NB4 (cell line): ENCODE data around the gene MAU2.
A peak's percentile ranks its signal among the peaks of the same experiment; 100 is the strongest.
"Not testable (repeated sequence)": the region's sequence is repeated elsewhere in the genome, so short reads cannot be mapped to it uniquely, and the experiment has no call there.

ENCODE experiments used
- DNase-seq: peaks from one replicate; pipeline ENCODE4 v3.0.0; 2010; ENCODE audit warnings: low read depth
- H3K4me3 ChIP-seq: one replicate; pipeline ENCODE4 v1.5.1; 2011; ENCODE audit warnings: mild to moderate bottlenecking, low read depth, low read length, moderate library complexity
- MYC ChIP-seq: IDR thresholded peaks from 2 replicates; pipeline ENCODE4 v1.6.1; 2011; ENCODE audit warnings: low read depth, low read length
- POLR2A ChIP-seq: IDR thresholded peaks from 2 replicates; pipeline ENCODE4 v1.6.1; 2011; ENCODE audit warnings: mild to moderate bottlenecking; ENCODE audit not compliant: insufficient read length; ENCODE audit errors: extremely low read depth
- TF ChIP-seq, protein P1 (sequence below): IDR thresholded peaks from one replicate; pipeline ENCODE4 v1.5.1; 2012; ENCODE audit warnings: low read depth, low read length
- TF ChIP-seq, protein P2 (sequence below): IDR thresholded peaks from 2 replicates; pipeline ENCODE4 v1.6.1; 2011; ENCODE audit warnings: low read depth, low read length

The MAU2 gene

DNA sequence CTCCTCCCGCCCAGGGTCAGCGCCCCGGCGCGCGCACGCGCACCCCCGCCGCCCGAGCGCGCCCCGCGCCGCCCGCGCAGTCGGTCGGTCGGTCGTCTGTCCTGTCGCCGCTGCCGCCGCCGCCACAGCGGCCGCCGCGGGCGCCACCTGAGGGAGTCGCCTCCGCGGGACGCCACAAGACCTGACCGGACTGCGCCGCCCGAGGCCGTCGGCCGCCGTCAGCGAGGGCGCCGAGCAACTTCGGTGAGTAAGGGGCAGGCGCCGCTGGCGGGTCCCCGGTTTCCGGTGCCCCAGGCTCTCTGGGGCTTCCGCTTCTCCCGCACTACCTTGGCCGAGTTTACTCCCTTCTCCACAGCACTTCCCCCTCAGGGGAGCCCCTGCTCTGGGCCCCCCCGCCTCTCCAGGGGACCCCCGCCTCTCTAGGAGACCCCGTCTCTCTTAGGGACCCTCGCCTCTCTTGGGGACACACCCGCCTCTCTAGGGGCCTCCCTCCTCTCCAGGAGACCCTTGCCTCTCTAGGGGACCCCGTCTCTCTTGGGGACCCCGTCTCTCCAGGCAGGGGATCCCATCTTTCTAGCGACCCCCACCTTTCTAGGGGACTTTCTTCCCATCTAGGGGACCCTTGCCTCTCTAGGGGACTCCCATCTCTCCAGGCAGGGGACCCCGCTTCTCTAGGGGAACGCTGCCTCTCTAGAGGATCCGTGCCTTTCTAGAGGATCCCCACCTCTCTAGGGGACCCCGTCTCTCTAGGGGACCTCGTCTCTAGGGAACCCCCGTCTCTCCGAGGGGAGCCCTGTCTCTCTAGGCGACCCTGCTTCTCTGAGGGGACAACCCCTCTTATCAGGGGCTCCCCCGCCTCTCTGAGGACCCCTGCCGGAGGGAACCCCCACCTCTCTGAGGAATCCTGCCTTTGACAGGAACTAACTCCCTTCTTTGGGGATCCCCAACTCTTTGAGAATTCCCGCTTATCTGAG is 65.6 kb downstream of the MAU2 start:
- peak; percentile 83 for DNase-seq
- H3K4me3 ChIP-seq, result peak overlapping the region; percentile 76
- TF ChIP-seq, protein P1, sequence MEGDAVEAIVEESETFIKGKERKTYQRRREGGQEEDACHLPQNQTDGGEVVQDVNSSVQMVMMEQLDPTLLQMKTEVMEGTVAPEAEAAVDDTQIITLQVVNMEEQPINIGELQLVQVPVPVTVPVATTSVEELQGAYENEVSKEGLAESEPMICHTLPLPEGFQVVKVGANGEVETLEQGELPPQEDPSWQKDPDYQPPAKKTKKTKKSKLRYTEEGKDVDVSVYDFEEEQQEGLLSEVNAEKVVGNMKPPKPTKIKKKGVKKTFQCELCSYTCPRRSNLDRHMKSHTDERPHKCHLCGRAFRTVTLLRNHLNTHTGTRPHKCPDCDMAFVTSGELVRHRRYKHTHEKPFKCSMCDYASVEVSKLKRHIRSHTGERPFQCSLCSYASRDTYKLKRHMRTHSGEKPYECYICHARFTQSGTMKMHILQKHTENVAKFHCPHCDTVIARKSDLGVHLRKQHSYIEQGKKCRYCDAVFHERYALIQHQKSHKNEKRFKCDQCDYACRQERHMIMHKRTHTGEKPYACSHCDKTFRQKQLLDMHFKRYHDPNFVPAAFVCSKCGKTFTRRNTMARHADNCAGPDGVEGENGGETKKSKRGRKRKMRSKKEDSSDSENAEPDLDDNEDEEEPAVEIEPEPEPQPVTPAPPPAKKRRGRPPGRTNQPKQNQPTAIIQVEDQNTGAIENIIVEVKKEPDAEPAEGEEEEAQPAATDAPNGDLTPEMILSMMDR, result peak; percentile 35
- TF ChIP-seq, protein P2, sequence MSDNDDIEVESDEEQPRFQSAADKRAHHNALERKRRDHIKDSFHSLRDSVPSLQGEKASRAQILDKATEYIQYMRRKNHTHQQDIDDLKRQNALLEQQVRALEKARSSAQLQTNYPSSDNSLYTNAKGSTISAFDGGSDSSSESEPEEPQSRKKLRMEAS, result no peak; the same call in 1 of the 2 replicates
- peak; percentile 62 for TF ChIP-seq POLR2A
- peak; percentile 52 for TF ChIP-seq MYC

DNA sequence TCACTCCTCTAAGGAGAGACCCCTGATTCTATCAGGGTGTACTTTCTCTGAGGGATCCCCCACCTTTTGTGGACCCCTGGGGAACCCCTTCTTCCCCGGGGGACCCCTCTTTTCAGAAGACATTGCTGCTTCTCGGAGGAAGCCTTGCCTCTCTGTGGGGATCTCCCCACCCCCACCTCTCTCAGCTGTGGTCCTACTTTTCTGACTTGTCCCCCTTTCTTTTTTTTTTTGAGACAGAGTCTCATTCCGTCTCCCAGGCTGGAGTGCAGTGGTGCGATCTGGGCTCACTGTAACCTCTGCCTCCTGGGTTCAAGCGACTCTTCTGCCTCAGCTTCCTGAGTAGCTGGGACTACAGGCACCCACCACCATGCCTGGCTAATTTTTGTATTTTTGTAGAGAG is 66.5 kb downstream of the MAU2 start:
- TF ChIP-seq, protein P2, result no peak
- TF ChIP-seq, protein P1, result no peak
- TF ChIP-seq MYC, result no peak
- TF ChIP-seq POLR2A, result no peak
- DNase-seq, result no peak

DNA sequence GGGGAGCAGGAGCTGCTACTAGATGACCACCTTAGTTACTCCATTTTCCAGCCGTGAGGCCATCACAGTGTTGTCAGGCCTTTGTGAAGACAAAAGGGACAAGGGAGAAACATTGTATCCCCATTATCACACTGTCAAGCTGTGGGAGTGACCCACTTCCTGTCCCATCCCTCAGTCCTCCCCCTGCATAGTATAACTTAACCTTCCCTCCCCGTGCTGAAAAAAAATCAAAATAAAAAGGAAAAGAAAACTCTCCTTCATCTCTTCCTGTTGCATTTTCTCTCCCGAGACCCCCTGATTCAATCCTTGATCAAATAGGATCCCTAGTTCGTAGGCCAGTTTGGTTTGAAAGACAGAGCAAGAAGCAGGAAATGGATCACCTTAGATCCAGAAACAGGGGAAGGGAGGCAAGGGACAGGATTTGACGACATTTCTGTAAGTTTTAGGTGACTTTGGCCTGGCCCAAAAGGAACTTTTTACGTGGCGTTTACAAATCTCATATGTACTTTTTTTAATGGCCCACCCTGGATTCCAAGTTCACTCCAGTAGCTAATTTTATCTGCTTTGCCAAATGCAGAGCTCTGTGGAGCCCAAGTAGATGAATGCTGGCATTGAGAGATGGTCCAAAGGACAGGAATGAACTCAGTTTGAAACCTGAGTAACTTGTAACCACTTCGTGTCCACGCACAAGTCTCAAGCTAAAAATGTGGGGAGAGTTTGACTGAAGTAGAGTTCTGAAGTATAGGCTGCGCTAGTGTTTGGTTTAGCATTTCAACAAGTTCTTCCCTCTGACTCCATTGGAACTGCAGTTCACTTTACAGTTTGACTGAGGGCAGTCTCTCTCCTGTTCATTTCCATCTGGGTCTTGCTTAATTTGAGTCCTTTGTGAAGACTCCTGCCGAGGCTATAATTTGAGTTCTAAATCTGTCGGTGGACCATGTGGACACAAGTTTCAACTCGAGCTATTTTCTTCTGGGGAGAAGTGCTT is 68.2 kb downstream of the MAU2 start:
- peak; percentile 61 for DNase-seq
- TF ChIP-seq POLR2A (no peak), MYC (no peak)
- TF ChIP-seq, protein P2, result no peak
- TF ChIP-seq, protein P1, result no peak
- H3K4me3 ChIP-seq, result peak overlapping the region; percentile 52

More for the DNA sequence above, 66.5 kb downstream of the MAU2 start:
- peak overlapping the region; percentile 76 for H3K4me3 ChIP-seq

DNA sequence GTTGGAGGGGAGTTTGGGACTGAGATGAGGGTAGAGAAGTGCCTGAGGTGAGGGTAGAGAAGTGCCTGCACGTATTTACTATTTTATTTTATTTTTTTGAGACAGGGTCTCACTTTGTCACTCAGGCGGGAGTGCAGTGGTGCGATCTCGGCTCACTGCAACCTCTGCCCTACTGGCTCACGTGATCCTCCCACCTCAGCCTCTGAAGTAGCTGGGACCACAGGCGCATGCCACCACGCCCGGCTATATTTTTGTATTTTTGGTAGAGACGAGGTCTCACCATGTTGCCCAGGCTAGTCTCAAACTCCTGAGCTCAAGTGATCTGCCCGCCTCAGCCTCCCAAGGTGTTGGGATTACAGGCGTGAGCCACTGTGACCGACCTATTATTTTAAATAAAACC is 69.1 kb downstream of the MAU2 start:
- DNase-seq, result not testable (repeated sequence)
- H3K4me3 ChIP-seq, result peak overlapping the region; percentile 52

DNA sequence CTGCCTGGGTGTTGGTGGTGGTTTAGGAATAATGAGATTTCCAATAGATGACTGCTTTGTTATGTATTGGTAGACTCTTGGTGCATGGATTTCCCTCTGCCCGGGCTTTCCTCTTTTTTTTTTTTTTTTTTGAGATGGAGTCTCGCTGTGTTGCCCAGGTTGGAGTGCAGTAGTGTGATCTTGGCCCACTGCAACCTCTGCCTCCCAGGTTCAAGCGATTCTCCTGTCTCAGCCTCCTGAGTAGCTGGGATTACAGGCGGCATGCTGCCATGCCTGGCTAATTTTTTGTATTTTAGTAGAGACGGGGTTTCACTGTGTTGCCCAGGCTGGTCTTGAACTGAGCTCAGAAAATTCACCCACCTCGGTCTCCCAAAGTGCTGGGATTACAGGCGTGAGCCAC is 73.7 kb downstream of the MAU2 start:
- not testable (repeated sequence) for H3K4me3 ChIP-seq, DNase-seq

DNA sequence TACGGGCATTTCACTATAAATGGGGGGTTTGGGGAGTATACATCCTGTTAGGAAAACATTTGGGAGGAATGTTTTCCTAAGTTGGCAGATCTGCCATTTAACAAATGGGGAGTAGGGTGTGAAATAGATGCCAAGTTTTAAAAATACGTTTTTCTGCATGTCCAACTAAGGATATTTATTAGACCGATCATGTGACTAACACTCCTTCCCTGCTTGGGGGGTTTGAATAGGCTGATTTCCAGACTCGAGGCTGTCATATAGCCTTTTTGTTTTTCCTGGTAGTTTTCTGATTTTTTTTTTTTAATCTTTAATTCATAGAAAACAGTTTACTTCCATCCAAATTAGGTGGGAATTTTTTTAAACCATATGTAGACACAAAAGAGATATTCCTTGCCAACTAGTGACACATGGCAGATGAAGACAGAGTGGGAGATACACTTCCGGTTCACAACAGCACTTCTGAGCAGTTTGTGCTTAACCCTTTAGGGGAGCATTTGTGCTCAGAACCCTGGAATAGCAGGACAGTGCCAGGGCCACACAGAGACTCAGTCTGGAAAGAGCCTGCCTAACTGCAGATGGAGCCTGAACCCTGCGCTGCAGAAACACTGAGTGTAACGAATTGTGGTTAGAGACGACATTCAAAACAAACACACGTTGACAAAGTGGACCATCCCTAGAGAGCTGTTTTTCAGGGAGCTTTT is 79.3 kb downstream of the MAU2 start:
- no peak for TF ChIP-seq MYC
- TF ChIP-seq, protein P2, result no peak
- TF ChIP-seq, protein P1, result no peak
- TF ChIP-seq POLR2A, result no peak
- H3K4me3 ChIP-seq, result no peak overlapping the region
- DNase-seq, result no peak
